ENCODE data around the gene PRDX2. TPM values are rescaled to one million over a fixed set of nuclear protein-coding genes. Genes with fewer than 3 reads are reported as not detected.

PRDX2 gene
- total and polyA plus RNA-seq, 2 of the 4 experiments (the other 2 are of a cell fraction) = 371 to 378 TPM

- Histone ChIP-seq H2BK20ac (ENCODE audit: low read depth, low read length) (no peak overlapping the region), H3K4me1 (ENCODE audit: control insufficient read depth, insufficient read depth, low read length) (peaks cover 4% of the 10 kb centered on the region; the same call in 1 of the 2 replicates), H3K27me3 (ENCODE audit: control insufficient read depth, insufficient read depth, low read length) (peaks cover 34% of the 10 kb centered on the region), H3K27ac (ENCODE audit: insufficient read depth, low read length) (no peak overlapping the region), H2AK9ac (replicated peaks; ENCODE audit: low read depth, low read length, poor library complexity) (no peak overlapping the region), H3K79me1 (ENCODE audit: low read depth in 1 of 2, low read length in 2 of 2) (no peaks in the 10 kb centered on the region), H4K8ac (ENCODE audit: low read depth in 2 of 2, low read length in 2 of 2) (no peak overlapping the region), H3K4ac (ENCODE audit: low read depth, low read length) (no peak overlapping the region), H3K14ac (replicated peaks; ENCODE audit: low read depth, low read length) (no peak overlapping the region), H3K9me1 (ENCODE audit: insufficient read depth, low read length) (peaks cover 2% of the 10 kb centered on the region; the same call in 1 of the 2 replicates), H2BK120ac (ENCODE audit: low read depth, low read length) (no peak overlapping the region), H2BK5ac (ENCODE audit: low read depth, low read length, poor library complexity, severe bottlenecking) (no peak overlapping the region), H4K91ac (ENCODE audit: insufficient read depth, low read depth, low read length) (no peak overlapping the region), H3K4me3 (ENCODE audit: insufficient read depth, low read depth, low read length) (no peak overlapping the region), H3K56ac (ENCODE audit: extremely low read depth, insufficient read depth, low read length) (no peak overlapping the region), H4K20me1 (ENCODE audit: insufficient read depth, low read length) (no peaks in the 10 kb centered on the region), H4K5ac (ENCODE audit: low read depth, low read length) (no peak overlapping the region), H2BK15ac (ENCODE audit: low read depth, low read length) (no peak overlapping the region), H3K18ac (ENCODE audit: low read depth, low read length) (no peak overlapping the region), H2AK5ac (ENCODE audit: low read depth, low read length) (no peak overlapping the region), H3K9ac (ENCODE audit: low read depth, low read length) (no peak overlapping the region), H3K9me3 (ENCODE audit: control insufficient read depth, insufficient read depth, low read length) (no peaks in the 10 kb centered on the region), H2AFZ (replicated peaks; ENCODE audit: low read length, poor library complexity) (no peak overlapping the region), H3K4me2 (ENCODE audit: low read depth, low read length) (no peak overlapping the region), H3K23ac (ENCODE audit: low read depth, low read length) (no peak overlapping the region), H3K36me3 (ENCODE audit: control insufficient read depth, insufficient read depth, low read length) (no peaks in the 10 kb centered on the region)
- ChIA-PET CTCF (interaction anchor here (0.6 kb wide), 2 partner anchors 76 to 77 kb away, joined by 3 read pairs; no protein-coding TSS in a partner anchor), POLR2A (ENCODE audit: unreplicated experiment) (no interaction called here)
- ATAC-seq (ENCODE audit: low read depth) (no peak), DNase-seq (no peak)
- intact Hi-C loops (cut with micrococcal nuclease) = no loop called here
- dilution Hi-C loops (cut with HindIII; ENCODE audit: low sequenced_read_pairs, unreplicated experiment) = no loop called here
- in situ Hi-C loops (cut with MboI; ENCODE audit: low sequenced_read_pairs) = no loop called here
- WGBS, 2 experiments (ENCODE audit: extremely low coverage in 2 of 2, insufficient read length in 1 of 2) = 60% methylated on average over 1 of the region's 11 CpGs; no CpG with 5 or more reads in 1 of the 2 experiments
- no TSS peak for BruUV-seq (replicated peaks)
- TF ChIP-seq CEBPB (IDR thresholded peaks at IDR 0.05; ENCODE audit: low read depth, low read length) (no peak), NFE2L2 (IDR thresholded peaks at IDR 0.05; ENCODE audit: low read depth, low read length) (no peak), RCOR1 (IDR thresholded peaks at IDR 0.05; ENCODE audit: insufficient replicate concordance, low read length) (no peak), RAD21 (IDR thresholded peaks at IDR 0.05; ENCODE audit: low read length) (no peak), SMC3 (IDR thresholded peaks at IDR 0.05; ENCODE audit: low read depth, low read length) (no peak), POLR2A (IDR thresholded peaks at IDR 0.05; ENCODE audit: low read depth, low read length) (no peak)
These were observed 41.7 kb upstream of the PRDX2 start for GRCh38 chr19:12843328-12843727.
